ENCODE measurements around the gene MYLK.

- no peak for TF ChIP-seq EZH2 (IDR thresholded peaks at IDR 0.05; ENCODE audit: borderline replicate concordance, insufficient read depth, low read depth, low read length, poor library complexity, severe bottlenecking)
- TF ChIP-seq, protein P1, sequence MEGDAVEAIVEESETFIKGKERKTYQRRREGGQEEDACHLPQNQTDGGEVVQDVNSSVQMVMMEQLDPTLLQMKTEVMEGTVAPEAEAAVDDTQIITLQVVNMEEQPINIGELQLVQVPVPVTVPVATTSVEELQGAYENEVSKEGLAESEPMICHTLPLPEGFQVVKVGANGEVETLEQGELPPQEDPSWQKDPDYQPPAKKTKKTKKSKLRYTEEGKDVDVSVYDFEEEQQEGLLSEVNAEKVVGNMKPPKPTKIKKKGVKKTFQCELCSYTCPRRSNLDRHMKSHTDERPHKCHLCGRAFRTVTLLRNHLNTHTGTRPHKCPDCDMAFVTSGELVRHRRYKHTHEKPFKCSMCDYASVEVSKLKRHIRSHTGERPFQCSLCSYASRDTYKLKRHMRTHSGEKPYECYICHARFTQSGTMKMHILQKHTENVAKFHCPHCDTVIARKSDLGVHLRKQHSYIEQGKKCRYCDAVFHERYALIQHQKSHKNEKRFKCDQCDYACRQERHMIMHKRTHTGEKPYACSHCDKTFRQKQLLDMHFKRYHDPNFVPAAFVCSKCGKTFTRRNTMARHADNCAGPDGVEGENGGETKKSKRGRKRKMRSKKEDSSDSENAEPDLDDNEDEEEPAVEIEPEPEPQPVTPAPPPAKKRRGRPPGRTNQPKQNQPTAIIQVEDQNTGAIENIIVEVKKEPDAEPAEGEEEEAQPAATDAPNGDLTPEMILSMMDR (IDR thresholded peaks at IDR 0.05), result no peak
Measured at GRCh38 chr3:123766193-123767008, 117.7 kb downstream of the MYLK start.

Data from B cell (primary cell).